WTC11 (cell line): ENCODE data around the gene CD244. TPM values are rescaled to one million over a fixed set of nuclear protein-coding genes. Genes with fewer than 3 reads are reported as not detected.

Experiments
- ATAC-seq: fragments of 200-7000 bp; cut with Tn5 transposase; 2 replicates; pipeline ENCODE4 v1.10.0; 2021; ENCODE audit warnings: mild to moderate bottlenecking, moderate library complexity
- CTCF ChIA-PET: fragments of 300-600 bp; sonication (Branson Sonifier 250); formaldehyde crosslinking; loops from one replicate; lab custom pipeline; 2021; ENCODE audit warnings: antibody characterized with exemption; lab: Charles Lee
- POLR2A ChIA-PET: fragments of 350-600 bp; sonication (Branson Sonifier 250); formaldehyde crosslinking; loops from one replicate; lab custom pipeline; 2021; ENCODE audit warnings: antibody characterized with exemption; lab: Charles Lee
- DNase-seq: peaks from one replicate; pipeline ENCODE4 v3.0.0; 2021; ENCODE audit warnings: low spot score
- H3K27ac Mint-ChIP-seq: 2 replicates; pipeline ENCODE4 v1.8.0; 2021; ENCODE audit warnings: mixed read lengths
- H3K27me3 Mint-ChIP-seq: 2 replicates; pipeline ENCODE4 v1.8.0; 2021; ENCODE audit warnings: low read depth, mild to moderate bottlenecking, moderate library complexity, mixed read lengths
- H3K36me3 Mint-ChIP-seq: 2 replicates; pipeline ENCODE4 v1.8.0; 2021; ENCODE audit warnings: mixed read lengths
- H3K4me1 Mint-ChIP-seq: 2 replicates; pipeline ENCODE4 v1.8.0; 2022; ENCODE audit warnings: mixed read lengths
- H3K4me3 Mint-ChIP-seq: 2 replicates; pipeline ENCODE4 v1.8.0; 2021; ENCODE audit warnings: mild to moderate bottlenecking, moderate library complexity, mixed read lengths
- H3K9me3 Mint-ChIP-seq: 2 replicates; pipeline ENCODE4 v1.8.0; 2021; ENCODE audit warnings: mixed read lengths
- ESRRA ChIP-seq: sonication (generic); formaldehyde crosslinking; IDR thresholded peaks from 2 replicates; pipeline ENCODE4 v1.8.1; 2022; ENCODE audit warnings: mild to moderate bottlenecking, missing genetic modification reagents, borderline replicate concordance
- MAX ChIP-seq: sonication (generic); formaldehyde crosslinking; IDR thresholded peaks from 2 replicates; pipeline ENCODE4 v1.8.0; 2022; ENCODE audit warnings: mild to moderate bottlenecking, missing genetic modification reagents
- RELA ChIP-seq: sonication (generic); formaldehyde crosslinking; IDR thresholded peaks from 2 replicates; pipeline ENCODE4 v1.8.1; 2022; ENCODE audit warnings: missing genetic modification reagents, mild to moderate bottlenecking, borderline replicate concordance
- TCF7 ChIP-seq: sonication (generic); formaldehyde crosslinking; IDR thresholded peaks from 2 replicates; pipeline ENCODE4 v1.8.0; 2022; ENCODE audit warnings: mild to moderate bottlenecking, low read depth, missing genetic modification reagents, moderate library complexity
- ZNF219 ChIP-seq: sonication (generic); formaldehyde crosslinking; IDR thresholded peaks from 2 replicates; pipeline ENCODE4 v1.8.0; 2023; ENCODE audit warnings: missing genetic modification reagents, mild to moderate bottlenecking, borderline replicate concordance
- ZNF423 ChIP-seq: fragments of 250-450 bp; sonication (Bioruptor Pico); IDR thresholded peaks from 2 replicates; pipeline ENCODE4 v2.1.2; 2022; ENCODE audit warnings: mild to moderate bottlenecking, moderate library complexity
- ZNF512 ChIP-seq: sonication (generic); formaldehyde crosslinking; IDR thresholded peaks from 2 replicates; pipeline ENCODE4 v1.8.1; 2022; ENCODE audit warnings: missing genetic modification reagents, borderline replicate concordance
- total RNA-seq: library from RNA; stranded (reverse); gene quantifications from 3 replicates; pipeline ENCODE4 v1.2.3, GENCODE V29; 2021
- TF ChIP-seq, protein P1 (sequence below): fragments of 200-600 bp; IDR thresholded peaks from 2 replicates; pipeline ENCODE4 v1.8.0; 2022; ENCODE audit warnings: antibody characterized with exemption
- TF ChIP-seq, protein P2 (sequence below): sonication (generic); formaldehyde crosslinking; IDR thresholded peaks from 2 replicates; pipeline ENCODE4 v1.8.0; 2023; ENCODE audit warnings: mild to moderate bottlenecking, missing genetic modification reagents
- TF ChIP-seq, protein P3 (sequence below): fragments of 250-450 bp; sonication (Bioruptor Pico); IDR thresholded peaks from 2 replicates; pipeline ENCODE4 v1.8.0; 2021; ENCODE audit warnings: mild to moderate bottlenecking

CD244 gene
- total RNA-seq, 1 experiment from 2014 or later: not detected

GRCh38 chr1:160830321-160831153 lies 32.1 kb downstream of the CD244 start:
- Mint-ChIP-seq H3K9me3 (no peaks in the 10 kb centered on the region), H3K27me3 (peaks cover 11% of the 10 kb centered on the region; the same call in 1 of the 2 replicates), H3K4me1 (peaks cover 12% of the 10 kb centered on the region), H3K27ac (no peak overlapping the region), H3K4me3 (no peak overlapping the region), H3K36me3 (no peaks in the 10 kb centered on the region)
- DNase-seq (peak; percentile 91), ATAC-seq (peak; percentile 93)
- POLR2A ChIA-PET: no interaction called here
- TF ChIP-seq ZNF219 (CRISPR knock-in tag) (no peak), MAX (CRISPR knock-in tag) (0 out of 2 replicates have a peak, but pooled peaks have one; percentile 35)
- TF ChIP-seq, protein P1, sequence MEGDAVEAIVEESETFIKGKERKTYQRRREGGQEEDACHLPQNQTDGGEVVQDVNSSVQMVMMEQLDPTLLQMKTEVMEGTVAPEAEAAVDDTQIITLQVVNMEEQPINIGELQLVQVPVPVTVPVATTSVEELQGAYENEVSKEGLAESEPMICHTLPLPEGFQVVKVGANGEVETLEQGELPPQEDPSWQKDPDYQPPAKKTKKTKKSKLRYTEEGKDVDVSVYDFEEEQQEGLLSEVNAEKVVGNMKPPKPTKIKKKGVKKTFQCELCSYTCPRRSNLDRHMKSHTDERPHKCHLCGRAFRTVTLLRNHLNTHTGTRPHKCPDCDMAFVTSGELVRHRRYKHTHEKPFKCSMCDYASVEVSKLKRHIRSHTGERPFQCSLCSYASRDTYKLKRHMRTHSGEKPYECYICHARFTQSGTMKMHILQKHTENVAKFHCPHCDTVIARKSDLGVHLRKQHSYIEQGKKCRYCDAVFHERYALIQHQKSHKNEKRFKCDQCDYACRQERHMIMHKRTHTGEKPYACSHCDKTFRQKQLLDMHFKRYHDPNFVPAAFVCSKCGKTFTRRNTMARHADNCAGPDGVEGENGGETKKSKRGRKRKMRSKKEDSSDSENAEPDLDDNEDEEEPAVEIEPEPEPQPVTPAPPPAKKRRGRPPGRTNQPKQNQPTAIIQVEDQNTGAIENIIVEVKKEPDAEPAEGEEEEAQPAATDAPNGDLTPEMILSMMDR: peak; percentile 76
- CTCF ChIA-PET: interaction anchor here (0.5 to 3.4 kb wide), 19 partner anchors 9 to 160 kb away, joined by 3 to 20 read pairs (median 4); partner anchors contain the start of gene ITLN2

- peaks cover 11% of the 10 kb centered on the region for H3K4me1 Mint-ChIP-seq
- no peaks in the 10 kb centered on the region for H3K9me3 Mint-ChIP-seq
- peaks cover 11% of the 10 kb centered on the region; the same call in 1 of the 2 replicates for H3K27me3 Mint-ChIP-seq
- POLR2A ChIA-PET: no interaction called here
- no peak overlapping the region for H3K4me3 Mint-ChIP-seq
- no peaks in the 10 kb centered on the region for H3K36me3 Mint-ChIP-seq
- ATAC-seq: no peak
- no peak for DNase-seq
- H3K27ac Mint-ChIP-seq: no peak overlapping the region
- CTCF ChIA-PET: interaction anchor here (0.6 to 3.4 kb wide), 13 partner anchors 8 to 158 kb away, joined by 3 to 20 read pairs (median 4); partner anchors contain the start of gene ITLN2
- TF ChIP-seq ZNF423: no peak
- no peak for TF ChIP-seq ZNF512 (CRISPR knock-in tag)
Observed at GRCh38 chr1:160829766-160830165, 32.9 kb downstream of the CD244 start.

- TF ChIP-seq, protein P2, sequence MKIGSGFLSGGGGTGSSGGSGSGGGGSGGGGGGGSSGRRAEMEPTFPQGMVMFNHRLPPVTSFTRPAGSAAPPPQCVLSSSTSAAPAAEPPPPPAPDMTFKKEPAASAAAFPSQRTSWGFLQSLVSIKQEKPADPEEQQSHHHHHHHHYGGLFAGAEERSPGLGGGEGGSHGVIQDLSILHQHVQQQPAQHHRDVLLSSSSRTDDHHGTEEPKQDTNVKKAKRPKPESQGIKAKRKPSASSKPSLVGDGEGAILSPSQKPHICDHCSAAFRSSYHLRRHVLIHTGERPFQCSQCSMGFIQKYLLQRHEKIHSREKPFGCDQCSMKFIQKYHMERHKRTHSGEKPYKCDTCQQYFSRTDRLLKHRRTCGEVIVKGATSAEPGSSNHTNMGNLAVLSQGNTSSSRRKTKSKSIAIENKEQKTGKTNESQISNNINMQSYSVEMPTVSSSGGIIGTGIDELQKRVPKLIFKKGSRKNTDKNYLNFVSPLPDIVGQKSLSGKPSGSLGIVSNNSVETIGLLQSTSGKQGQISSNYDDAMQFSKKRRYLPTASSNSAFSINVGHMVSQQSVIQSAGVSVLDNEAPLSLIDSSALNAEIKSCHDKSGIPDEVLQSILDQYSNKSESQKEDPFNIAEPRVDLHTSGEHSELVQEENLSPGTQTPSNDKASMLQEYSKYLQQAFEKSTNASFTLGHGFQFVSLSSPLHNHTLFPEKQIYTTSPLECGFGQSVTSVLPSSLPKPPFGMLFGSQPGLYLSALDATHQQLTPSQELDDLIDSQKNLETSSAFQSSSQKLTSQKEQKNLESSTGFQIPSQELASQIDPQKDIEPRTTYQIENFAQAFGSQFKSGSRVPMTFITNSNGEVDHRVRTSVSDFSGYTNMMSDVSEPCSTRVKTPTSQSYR (CRISPR knock-in tag): no peak
- TF ChIP-seq RELA (CRISPR knock-in tag): no peak
- TF ChIP-seq, protein P3, sequence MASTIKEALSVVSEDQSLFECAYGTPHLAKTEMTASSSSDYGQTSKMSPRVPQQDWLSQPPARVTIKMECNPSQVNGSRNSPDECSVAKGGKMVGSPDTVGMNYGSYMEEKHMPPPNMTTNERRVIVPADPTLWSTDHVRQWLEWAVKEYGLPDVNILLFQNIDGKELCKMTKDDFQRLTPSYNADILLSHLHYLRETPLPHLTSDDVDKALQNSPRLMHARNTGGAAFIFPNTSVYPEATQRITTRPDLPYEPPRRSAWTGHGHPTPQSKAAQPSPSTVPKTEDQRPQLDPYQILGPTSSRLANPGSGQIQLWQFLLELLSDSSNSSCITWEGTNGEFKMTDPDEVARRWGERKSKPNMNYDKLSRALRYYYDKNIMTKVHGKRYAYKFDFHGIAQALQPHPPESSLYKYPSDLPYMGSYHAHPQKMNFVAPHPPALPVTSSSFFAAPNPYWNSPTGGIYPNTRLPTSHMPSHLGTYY (CRISPR knock-in tag): no peak
- TF ChIP-seq ESRRA (CRISPR knock-in tag): no peak
- no peak for TF ChIP-seq TCF7 (CRISPR knock-in tag)
- Mint-ChIP-seq H3K9me3 (no peaks in the 10 kb centered on the region), H3K36me3 (no peaks in the 10 kb centered on the region), H3K27ac (no peak overlapping the region), H3K4me1 (peaks cover 3% of the 10 kb centered on the region), H3K4me3 (no peak overlapping the region), H3K27me3 (peaks cover 11% of the 10 kb centered on the region; the same call in 1 of the 2 replicates)
- ATAC-seq (no peak), DNase-seq (no peak)
- ChIA-PET CTCF (interaction anchor here (0.6 to 1.4 kb wide), 4 partner anchors 47 to 352 kb away, joined by 3 to 6 read pairs (median 3); no protein-coding TSS in a partner anchor), POLR2A (no interaction called here)
Observed at GRCh38 chr1:160827418-160827817, 35.3 kb downstream of the CD244 start.
